Esophagus (tissue), 2 donors: ENCODE measurements around the gene TMSB15C. TPM values are rescaled to one million over a fixed set of nuclear protein-coding genes. Genes with fewer than 3 reads are reported as not detected.
"Not testable (repeated sequence)": the region's sequence is repeated elsewhere in the genome, so short reads cannot be mapped to it uniquely, and the experiment has no call there.

Source experiments
- H3K27ac ChIP-seq, 2 donors: one replicate each; pipeline ENCODE4 v1.5.1; 2013; ENCODE audit warnings: low read depth in 2 of 2, mild to moderate bottlenecking in 2 of 2, inconsistent platforms in 1 of 2, low read length in 1 of 2, moderate library complexity in 1 of 2
- H3K27me3 ChIP-seq, 2 donors: one replicate each; pipeline ENCODE4 v1.6.1; 2013; ENCODE audit warnings: low read length in 2 of 2, control low read depth in 1 of 2, mild to moderate bottlenecking in 1 of 2; ENCODE audit not compliant: insufficient read depth in 2 of 2, control insufficient read depth in 1 of 2
- H3K36me3 ChIP-seq, 2 donors: one replicate each; pipeline ENCODE4 v1.6.1; 2013; ENCODE audit warnings: low read length in 1 of 2; ENCODE audit not compliant: control insufficient read depth in 2 of 2, insufficient read depth in 2 of 2
- H3K4me1 ChIP-seq, 2 donors: one replicate each; pipeline ENCODE4 v1.6.1; 2013; ENCODE audit warnings: low read length in 1 of 2; ENCODE audit not compliant: control insufficient read depth in 2 of 2, insufficient read depth in 2 of 2
- H3K4me3 ChIP-seq, 2 donors: one replicate each; pipeline ENCODE4 v1.5.1; 2013; ENCODE audit warnings: low read length in 2 of 2, mild to moderate bottlenecking in 2 of 2, low read depth in 1 of 2, moderate library complexity in 1 of 2
- H3K9me3 ChIP-seq, 2 donors: one replicate each; pipeline ENCODE4 v1.6.1; 2013; ENCODE audit warnings: mild to moderate bottlenecking in 2 of 2, low read depth in 1 of 2, low read length in 1 of 2, moderate library complexity in 1 of 2; ENCODE audit not compliant: control insufficient read depth in 2 of 2, insufficient read depth in 1 of 2
- WGBS, 2 donors: extraction: QIAGEN DNeasy Blood & Tissue Kit; methylation state at CpG; one replicate each; pipeline ENCODE4 v1.1.7; 2013; 5-methylcytosine and 5-hydroxymethylcytosine counted together
- polyA plus RNA-seq, 2 donors: library from polyadenylated mRNA; stranded (reverse); fragments of 200-250 nt; gene quantifications; one replicate each; pipeline ENCODE4 v1.2.3, GENCODE V29; 2013
- donor health status: healthy with polysubstance abuse.
- donor health status: Bipolar disorder and iron deficiency.

TMSB15C gene
- polyA plus RNA-seq, 2 donors, result 0.24 to 0.28 TPM

DNA sequence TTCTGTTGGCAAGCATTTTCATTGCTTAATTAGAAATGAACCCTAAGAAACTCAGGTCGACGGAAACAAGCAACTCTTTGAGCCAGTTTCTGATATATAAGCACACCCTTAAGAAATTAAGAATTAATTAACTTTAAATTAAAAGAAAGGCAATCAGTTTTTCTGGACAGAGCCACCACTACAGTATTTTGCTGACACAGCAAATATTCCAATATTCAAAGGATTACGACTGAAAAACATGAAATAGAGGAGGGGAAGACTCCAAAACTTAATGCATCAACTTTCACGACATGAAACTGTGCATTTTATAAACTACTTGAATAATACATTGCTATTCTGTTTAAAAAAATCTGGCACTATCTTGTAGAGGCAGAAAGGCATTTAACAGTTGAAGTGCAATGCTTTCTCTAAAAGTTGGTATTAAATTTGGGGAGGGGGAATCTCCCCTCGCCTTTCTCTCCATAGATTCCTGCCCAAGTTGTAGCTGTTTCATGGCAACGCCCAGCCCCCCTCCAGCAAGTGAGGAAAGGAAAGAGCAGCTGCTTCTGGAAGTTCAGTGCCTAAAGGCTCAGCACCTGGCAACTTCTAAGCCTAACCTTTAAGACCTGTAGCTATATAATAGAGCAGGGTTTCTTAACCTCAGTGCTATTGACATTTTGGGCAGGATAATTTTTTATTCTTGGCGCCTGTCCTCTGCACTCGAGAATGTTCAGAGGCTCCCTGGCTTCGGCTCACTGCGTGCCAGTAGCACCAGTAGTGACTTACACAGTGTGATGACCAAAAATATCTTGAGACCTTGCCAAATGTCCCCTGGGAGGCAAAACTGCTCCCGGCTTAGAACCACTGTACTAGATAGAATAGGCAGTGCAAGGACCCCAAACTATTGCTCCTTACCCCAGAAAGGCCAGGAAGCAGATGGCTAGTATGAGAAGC, 29.6 kb upstream of the TMSB15C start:
- H3K9me3 ChIP-seq, result no peaks in the 10 kb centered on the region
- H3K27me3 ChIP-seq, result peaks cover 0 to 11% of the 10 kb centered on the region in 2 donors
- no peaks in the 10 kb centered on the region for H3K4me1 ChIP-seq
- H3K36me3 ChIP-seq, result no peaks in the 10 kb centered on the region
- WGBS, 2 donors, result 56 to 59% methylated on average over 11 of the region's 11 CpGs
- no peak overlapping the region for H3K27ac ChIP-seq
- H3K4me3 ChIP-seq, result no peak overlapping the region

DNA sequence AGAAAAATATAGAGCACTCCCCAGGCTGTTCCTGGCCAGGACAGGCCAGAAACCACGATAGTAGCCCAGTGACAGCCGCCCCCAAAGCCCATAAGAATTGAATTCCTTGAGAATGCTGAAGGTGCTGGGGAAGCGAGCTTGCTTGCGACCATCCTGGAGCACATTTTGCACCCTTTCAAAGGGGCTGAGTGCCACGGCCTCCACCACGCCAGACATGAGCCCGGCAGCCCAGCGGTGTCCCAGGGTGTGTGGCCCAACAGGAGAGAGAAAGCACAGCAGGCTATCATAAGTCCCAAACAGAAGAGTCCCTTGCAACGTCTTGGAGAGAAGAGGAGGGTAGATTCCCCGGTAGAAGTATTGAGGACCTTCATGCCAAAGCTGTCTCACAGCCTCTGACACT, 28.6 kb upstream of the TMSB15C start:
- WGBS, 2 donors, result 76 to 97% methylated on average over 10 of the region's 10 CpGs
- Histone ChIP-seq H3K27me3 (peaks cover 0 to 11% of the 10 kb centered on the region in 2 donors), H3K4me3 (no peak overlapping the region), H3K4me1 (no peaks in the 10 kb centered on the region), H3K36me3 (no peaks in the 10 kb centered on the region), H3K27ac (no peak overlapping the region), H3K9me3 (no peaks in the 10 kb centered on the region)

DNA sequence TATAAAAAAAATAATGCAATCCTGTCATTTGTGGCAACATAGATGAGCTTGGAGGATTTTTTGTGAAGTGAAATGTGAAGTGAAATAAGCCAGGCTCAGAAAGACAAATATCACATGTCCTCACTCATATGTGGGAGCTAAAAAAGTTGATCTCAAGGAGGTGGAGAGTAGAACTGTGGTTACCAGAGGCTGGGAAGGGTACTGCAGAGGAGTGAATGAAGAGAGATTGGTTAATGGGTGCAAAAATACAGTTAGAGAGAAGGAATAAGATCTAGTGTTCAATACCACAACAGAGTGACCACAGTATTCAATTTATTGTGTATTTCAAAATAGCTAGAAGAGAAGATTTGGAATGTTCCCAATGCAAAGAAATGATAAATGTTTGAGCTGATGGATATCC, 22.9 kb upstream of the TMSB15C start:
- no peaks in the 10 kb centered on the region for H3K27me3 ChIP-seq
- no peaks in the 10 kb centered on the region for H3K9me3 ChIP-seq
- H3K4me3 ChIP-seq, result no peak overlapping the region
- no peak overlapping the region for H3K27ac ChIP-seq
- no peaks in the 10 kb centered on the region for H3K4me1 ChIP-seq
- H3K36me3 ChIP-seq, result no peaks in the 10 kb centered on the region

DNA sequence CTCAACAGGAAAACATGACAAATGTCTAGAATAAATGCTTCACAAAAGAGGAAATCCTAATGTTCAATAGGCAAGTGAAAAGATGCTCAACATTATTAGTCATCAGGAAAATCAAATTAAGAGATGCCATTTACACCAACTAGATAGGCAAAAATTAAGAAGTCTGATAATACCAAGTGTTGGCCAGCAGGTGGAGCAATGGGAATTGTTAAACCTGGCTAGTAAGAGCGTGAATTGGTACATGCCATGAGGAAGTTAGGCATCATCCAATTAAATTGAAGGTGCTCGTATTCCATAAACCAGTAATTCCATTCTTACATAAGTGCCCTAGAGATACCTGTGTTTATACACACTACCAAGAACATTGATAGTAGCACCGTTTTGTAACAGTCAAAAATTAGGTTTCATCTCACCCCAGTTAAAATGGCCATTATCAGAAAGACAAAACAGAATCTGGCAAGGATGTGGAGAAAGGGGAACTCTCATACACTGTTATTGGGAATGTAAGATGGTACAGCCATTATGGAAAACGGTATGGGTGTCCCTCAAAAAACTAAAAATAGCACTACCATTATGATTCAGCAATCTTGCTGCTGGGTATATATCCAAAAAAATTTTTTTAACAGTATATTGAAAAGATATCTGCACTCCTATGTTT, 22.2 kb upstream of the TMSB15C start:
- Histone ChIP-seq H3K4me1 (no peaks in the 10 kb centered on the region), H3K36me3 (no peaks in the 10 kb centered on the region), H3K27me3 (no peaks in the 10 kb centered on the region), H3K27ac (no peak overlapping the region), H3K9me3 (no peaks in the 10 kb centered on the region), H3K4me3 (no peak overlapping the region)
- WGBS, 2 donors, result 1% methylated on average over 4 of the region's 4 CpGs

DNA sequence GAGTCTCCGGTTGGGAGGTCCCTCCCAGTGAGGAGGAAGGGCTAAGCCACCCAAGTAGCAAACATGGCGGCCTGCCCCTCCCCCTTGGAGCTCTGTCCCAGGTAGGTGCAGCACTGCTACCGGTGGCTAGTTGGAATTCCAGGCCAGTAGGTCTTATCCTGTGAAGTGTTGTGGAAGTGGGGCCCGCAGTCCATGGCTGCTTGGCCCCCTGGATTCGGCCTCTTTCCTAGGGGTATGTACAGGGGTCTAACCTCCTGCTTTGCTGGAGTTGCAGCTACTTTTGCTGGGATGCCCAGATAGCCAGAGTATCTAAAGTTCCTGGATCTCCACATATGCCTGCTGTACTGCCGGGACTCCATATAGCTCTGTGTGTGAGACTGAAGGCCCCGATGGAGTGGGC, 9.9 kb upstream of the TMSB15C start:
- Histone ChIP-seq H3K4me3 (no peak overlapping the region), H3K9me3 (peaks cover 0 to 3% of the 10 kb centered on the region in 2 donors), H3K27me3 (peaks cover 0 to 4% of the 10 kb centered on the region in 2 donors), H3K36me3 (no peaks in the 10 kb centered on the region), H3K4me1 (no peaks in the 10 kb centered on the region), H3K27ac (no peak overlapping the region)
- 78 to 84% methylated on average over 7 of the region's 7 CpGs for WGBS, 2 donors

DNA sequence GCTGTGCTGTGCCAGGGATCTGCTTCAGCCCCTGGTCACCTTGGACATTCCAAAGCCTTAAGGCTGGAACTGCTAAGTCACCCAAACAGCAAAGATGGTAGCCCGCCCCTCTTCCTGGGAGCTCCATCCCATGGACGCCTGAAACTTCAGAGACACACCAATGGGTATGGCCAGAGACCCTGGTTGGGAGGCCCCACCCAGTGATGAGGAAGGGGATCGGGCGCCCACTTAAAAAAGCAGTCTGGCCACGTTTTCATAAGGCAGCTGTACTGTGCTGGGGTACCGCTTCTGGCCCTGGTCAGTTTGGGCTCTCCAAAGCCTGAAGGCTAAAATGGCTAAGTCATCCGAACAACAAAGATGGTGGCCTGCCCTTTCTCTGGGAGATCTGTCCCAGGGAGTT, 9.4 kb upstream of the TMSB15C start:
- 86 to 90% methylated on average over 7 of the region's 7 CpGs for WGBS, 2 donors
- no peaks in the 10 kb centered on the region for H3K36me3 ChIP-seq

DNA sequence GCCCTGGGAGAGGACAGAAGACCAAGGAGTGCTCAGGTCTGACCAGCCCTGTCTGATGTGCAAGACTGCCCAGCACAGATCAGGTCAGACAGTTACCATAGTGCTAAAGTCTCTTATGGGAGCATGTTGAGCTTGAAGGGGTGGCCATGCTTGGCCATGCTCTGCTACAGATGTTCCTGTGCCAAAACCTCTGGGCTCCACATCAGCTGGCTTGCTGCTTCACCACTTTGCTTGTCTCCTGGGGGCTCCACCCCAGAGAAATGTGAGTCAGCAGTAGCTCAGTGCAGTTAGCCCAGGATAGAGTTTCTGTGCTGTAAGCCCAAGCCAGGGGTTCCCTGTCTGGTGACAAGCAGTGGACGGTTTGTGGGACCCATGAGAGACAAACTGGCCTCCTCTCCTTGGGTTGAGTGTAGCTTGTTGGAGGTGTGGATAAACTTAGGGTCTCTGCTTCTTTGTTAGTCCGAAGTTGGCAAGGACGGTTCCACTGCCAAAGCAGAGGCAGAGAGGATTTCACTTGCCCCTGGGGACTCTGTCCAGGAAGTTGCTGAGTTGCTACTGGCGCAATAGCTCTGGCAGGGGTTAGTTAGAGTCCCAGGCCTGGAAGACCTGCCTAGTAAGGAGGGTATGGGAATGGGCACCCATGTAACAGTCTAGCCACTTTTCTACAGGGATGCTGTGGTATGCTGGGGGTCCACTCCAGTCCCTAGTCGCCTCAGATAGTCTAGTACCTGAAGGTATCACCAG, 8.7 kb upstream of the TMSB15C start:
- Histone ChIP-seq H3K4me1 (no peaks in the 10 kb centered on the region), H3K27me3 (peaks cover 0 to 4% of the 10 kb centered on the region in 2 donors), H3K9me3 (peaks cover 0 to 3% of the 10 kb centered on the region in 2 donors), H3K4me3 (no peak overlapping the region), H3K36me3 (no peaks in the 10 kb centered on the region), H3K27ac (no peak overlapping the region)
- 66 to 67% methylated on average over 5 of the region's 5 CpGs for WGBS, 2 donors

More for the DNA sequence above, 9.4 kb upstream of the TMSB15C start:
- Histone ChIP-seq H3K27ac (no peak overlapping the region), H3K27me3 (peaks cover 0 to 4% of the 10 kb centered on the region in 2 donors), H3K4me3 (no peak overlapping the region), H3K4me1 (no peaks in the 10 kb centered on the region), H3K9me3 (peaks cover 0 to 3% of the 10 kb centered on the region in 2 donors)

DNA sequence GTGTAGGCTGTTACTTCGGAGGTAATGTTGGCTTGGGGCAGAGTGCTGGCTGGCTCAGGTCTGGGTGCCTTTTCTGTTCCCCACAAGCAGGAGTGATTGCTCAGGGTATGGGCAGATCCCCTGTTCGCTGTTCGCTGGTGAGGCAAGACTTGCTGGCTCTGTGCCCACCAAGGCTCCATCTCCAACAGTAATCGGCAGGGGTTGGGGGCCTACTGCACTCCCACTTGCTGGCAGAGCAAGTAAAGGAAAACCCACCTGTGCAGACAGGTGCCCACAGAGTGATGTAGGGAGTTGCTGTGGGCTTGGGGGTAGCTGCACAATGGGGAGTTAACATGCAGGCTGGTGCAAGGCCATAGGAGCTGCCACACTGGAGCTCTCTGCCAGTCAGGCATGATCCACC, 8.0 kb upstream of the TMSB15C start:
- WGBS, 2 donors, result 75 to 78% methylated on average over 4 of the region's 4 CpGs
- Histone ChIP-seq H3K4me1 (no peaks in the 10 kb centered on the region), H3K27ac (no peak overlapping the region), H3K36me3 (no peaks in the 10 kb centered on the region), H3K27me3 (peaks cover 0 to 4% of the 10 kb centered on the region in 2 donors), H3K4me3 (no peak overlapping the region), H3K9me3 (peaks cover 0 to 3% of the 10 kb centered on the region in 2 donors)

DNA sequence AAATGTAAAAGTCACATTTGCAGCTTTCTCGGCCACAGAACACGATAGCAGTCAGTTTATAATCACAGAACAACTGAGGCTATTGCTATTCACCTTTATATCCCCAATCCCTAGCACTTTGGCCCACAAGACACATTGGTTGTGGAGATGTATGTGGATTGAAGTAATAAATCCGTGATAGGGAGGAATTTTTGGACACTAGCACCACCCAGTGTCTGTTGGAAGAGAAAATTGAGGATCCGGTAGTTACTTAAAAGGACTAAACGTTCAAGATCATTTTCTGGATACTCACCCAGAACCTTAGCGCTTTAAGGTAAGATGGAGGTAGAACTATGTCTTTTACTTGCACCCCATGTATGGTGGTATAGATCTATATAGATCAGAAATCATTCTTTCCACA, 1.8 kb upstream of the TMSB15C start:
- H3K27ac ChIP-seq, H3K4me3 ChIP-seq, H3K4me1 ChIP-seq, H3K9me3 ChIP-seq, H3K27me3 ChIP-seq, H3K36me3 ChIP-seq: not testable (repeated sequence)
- WGBS, 2 donors, result no CpG with 5 or more reads among the region's 6 CpGs
